HG03103 (cell line): ENCODE measurements around the gene RCE1.
"Not testable (repeated sequence)": the region's sequence is repeated elsewhere in the genome, so short reads cannot be mapped to it uniquely, and the experiment has no call there.

ENCODE experiments used
- ATAC-seq: cut with Tn5 transposase; IDR thresholded peaks from one replicate; pipeline ENCODE4 v1.9.1; 2021; ENCODE audit warnings: low read depth; ENCODE audit not compliant: unreplicated experiment

Gene RCE1, protein sequence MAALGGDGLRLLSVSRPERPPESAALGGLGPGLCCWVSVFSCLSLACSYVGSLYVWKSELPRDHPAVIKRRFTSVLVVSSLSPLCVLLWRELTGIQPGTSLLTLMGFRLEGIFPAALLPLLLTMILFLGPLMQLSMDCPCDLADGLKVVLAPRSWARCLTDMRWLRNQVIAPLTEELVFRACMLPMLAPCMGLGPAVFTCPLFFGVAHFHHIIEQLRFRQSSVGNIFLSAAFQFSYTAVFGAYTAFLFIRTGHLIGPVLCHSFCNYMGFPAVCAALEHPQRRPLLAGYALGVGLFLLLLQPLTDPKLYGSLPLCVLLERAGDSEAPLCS

DNA sequence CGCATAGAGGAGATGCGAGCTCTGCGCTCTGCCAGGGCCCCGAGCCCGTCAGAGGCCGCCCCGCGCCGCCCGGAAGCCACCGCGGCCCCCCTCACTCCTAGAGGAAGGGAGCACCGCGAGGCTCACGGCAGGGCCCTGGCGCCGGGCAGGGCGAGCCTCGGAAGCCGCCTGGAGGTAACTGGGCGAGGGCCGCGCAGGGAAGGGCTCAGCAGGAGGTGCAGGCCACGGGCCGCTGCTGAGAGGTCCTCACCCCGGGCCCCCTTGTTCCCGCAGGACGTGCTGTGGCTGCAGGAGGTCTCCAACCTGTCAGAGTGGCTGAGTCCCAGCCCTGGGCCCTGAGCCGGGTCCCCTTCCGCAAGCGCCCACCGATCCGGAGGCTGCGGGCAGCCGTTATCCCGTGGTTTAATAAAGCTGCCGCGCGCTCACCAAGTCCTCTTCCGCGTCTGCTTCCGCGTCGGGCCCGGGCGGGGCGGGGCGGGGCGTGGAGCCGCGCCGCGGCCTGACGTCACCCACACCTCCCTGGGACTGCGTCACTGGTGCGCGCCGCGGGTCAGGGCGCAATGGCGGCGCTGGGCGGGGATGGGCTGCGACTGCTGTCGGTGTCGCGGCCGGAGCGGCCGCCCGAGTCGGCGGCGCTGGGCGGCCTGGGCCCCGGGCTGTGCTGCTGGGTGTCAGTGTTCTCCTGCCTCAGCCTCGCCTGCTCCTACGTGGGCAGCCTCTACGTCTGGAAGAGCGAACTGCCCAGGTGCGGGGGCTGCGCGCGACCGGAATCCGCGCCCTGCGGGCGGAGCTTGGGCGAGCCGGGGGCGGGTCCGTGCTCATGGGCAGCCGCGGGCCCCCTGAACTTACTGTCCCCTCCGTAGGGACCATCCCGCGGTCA, at the start of gene RCE1:
Gene RCE1, plus strand, starts transcription at position 546 of the 880 bp plus-strand sequence. Its CDS starts 15 bp downstream, at position 561.
- ATAC-seq: peak; percentile 61

DNA sequence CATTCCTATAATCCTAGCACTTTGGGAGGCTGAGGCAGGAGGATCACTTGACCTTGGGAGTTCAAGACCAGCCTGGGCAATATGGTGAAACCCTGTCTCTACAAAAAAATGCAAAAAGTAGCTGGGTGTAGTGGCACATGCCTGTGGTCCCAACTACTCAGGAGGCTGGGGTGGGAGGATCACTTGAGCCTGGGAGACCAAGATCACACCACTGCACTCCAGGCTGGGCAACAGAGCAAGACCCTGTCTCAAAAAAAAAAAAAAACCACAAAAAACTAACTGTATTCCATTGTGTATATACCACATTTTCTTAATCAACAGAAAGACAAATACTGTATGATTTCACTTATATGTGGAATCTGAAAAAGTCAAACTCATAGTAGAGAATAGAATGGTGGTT, 43.4 kb upstream of the RCE1 start:
- not testable (repeated sequence) for ATAC-seq

DNA sequence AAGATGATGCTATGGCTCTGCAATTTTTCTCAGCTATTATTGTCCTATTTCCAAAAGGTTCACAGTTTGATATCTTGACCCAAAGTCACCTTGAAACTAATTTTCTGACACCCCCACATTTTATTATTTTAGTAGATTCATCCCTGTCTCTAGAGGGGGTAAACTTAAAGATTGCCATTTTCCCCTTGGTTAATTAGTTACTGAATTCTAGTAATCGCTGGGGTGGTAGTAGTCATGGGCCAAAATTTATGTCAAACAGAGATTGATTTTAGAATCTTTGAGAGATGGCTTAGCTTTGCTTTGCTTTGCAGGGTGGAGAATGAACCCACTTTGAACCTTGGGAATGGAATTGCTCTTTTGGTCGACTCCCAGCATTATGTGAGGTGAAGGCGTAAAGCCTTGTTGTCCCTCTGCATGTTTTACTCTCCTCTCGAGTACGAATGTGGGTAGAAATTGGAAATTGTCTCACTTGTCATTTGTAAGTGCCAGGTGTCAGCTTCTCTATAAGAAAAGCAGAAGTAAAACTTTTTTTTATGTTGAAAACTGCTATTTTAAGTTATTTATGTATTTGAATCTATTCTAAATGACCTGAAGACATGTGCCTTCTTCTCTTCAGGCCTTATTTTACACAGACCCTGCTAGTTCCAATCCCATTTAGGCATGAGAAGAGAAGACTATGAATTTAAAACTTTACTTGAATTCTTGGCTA, 42.4 kb upstream of the RCE1 start:
- no peak for ATAC-seq

DNA sequence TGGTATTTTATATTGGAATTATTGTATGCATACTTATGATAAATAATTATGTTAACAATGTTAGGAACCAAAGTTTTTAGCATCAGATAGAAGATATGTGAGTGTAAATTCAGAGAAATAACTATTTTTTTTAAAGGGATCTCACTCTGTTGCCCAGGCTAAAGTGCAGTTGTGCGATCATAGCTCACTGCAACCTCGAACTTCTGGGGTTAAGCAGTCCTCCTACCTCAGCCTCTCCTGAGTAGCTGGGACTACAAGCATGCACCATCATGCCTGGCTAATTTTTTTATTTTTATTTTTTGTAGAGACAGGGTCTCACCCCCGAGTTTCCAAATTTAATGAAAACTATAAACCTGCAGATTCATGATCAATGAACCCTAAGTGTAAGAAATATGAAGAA, 33.6 kb upstream of the RCE1 start:
- no peak for ATAC-seq

DNA sequence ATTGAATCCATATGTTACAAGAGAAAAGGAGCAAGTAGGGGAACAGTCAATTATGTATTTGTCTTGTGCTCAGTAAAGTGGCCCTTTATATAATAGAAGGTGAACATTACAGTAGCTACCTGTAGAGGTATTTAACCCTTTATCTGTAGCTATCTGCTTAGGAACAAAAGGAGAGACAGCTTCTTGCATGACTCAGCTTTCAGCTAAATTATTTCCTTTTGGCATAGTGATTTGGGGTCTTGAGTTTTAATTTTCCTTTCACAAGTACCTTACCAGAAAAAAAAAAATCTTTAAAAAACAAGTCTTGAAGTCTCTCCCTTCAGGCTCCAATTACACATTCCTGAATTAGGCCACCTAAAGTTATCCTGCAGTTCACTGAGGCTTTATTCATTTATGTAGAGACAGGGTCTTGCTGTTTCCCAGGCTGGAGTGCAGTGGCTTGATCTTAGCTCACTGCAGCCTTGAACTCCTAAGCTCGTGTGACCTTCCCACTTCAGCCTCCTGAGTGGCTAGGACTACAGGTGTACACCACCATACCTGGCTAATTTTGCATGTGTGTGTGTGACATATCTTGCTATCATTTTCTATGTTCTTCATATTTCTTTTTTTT, 32.6 kb upstream of the RCE1 start:
- no peak for ATAC-seq

DNA sequence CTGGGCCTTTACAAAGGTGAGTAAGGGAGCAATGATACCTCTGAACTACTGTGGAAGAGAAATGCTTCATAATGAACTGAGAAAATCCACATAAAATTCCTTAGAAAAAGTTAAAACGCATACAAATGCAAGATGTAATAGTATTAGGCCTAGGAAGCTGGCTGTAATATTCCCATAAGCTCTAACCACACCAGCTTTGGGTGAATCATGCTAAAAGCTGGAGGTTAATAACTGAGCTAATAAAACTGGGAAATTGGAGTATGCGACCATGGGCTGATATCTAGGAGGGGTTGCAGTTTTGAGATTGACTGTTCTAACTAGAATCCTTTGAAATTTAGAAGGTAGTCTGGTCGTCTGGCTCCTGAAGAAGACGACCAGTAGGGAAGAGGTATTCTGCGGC, 28.6 kb upstream of the RCE1 start:
- no peak for ATAC-seq

DNA sequence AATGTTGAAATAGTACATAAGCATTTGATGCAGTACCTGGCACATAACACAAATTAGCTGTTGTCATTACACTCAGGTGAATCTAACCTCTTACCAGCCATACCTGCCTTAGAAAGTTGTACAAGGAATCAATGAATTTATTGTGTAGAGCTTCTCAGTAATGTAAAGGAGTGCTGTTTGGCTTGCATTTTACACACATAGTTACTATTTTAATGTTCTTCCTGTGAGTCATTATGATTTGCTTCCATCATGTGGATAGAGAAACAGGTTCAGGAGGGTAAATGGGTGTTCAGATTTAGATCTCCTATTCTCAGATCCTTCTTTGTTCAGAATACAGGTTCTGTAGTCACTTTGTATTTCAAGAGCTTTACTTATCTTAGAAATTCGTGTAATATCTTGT, 27.6 kb upstream of the RCE1 start:
- no peak for ATAC-seq

DNA sequence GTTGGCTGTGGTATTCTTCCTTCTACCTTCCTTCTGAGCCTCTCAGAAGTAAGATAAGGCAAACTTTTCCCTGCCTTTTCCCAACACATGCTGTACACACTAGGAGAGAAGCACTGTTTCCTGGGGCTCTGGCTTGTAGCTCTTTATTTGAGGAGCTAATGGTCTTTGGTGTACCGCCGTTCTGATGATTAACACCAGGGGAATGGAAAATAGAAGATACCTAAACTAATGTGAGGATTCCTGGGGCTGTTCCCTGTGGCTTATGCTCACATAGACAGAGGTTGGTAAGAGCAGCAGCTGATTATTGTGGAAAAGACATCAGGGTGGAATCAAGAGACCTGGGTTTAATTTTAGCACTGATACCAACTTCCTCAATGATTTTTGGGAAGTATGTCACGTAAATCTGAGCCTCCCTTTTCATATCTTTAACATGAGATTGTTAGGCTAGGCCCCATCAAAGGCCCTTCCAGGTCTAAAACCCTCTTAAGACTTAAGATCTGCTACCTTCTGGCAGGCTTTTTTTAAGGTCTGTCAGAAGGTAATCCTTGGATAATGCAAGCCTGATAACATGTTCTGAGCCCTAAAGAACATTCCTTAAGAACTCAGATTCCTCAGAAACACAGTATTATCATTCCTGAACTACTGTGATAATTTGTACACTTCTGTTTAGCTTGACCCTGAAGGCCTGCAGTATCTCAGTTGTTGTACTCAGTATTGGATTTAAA, 24.8 kb upstream of the RCE1 start:
- no peak for ATAC-seq

DNA sequence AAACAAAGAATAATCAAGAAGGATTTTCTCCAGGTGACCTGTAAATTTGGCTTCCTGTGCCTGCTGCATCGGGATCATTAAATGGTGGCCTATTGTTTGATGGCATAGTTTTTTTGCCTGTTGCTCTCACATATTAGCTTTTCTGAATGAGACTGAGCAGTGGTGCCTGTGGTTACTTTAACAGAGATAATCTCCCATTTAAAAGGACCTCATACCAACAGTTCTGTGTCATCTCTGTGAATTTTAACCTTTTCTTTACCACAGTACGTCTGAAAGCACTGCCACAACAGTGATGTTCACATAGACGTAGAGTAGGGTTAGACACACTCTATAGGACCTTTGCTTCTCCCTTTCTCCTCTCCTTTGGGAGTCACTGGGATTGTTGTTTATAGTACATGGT, 22.9 kb upstream of the RCE1 start:
- ATAC-seq: no peak

DNA sequence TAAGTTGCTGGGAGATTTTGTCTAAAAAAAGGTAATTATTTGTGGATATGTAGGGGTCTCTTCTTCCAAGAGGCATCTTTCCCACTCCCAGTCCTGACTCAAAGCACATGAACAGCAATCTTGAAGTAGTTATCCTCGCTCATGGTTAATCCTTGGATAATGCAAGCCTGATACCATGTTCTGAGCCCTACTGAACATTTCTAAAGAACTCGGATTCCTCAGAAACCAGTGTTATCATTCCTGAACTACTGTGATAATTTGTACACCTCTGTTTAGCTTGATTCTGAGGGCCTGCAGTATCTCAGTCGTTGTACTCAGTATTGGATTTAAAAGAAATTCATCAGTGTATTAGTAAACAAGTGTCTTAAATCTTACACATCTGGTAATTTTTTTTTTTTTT, 22.3 kb upstream of the RCE1 start:
- no peak for ATAC-seq

DNA sequence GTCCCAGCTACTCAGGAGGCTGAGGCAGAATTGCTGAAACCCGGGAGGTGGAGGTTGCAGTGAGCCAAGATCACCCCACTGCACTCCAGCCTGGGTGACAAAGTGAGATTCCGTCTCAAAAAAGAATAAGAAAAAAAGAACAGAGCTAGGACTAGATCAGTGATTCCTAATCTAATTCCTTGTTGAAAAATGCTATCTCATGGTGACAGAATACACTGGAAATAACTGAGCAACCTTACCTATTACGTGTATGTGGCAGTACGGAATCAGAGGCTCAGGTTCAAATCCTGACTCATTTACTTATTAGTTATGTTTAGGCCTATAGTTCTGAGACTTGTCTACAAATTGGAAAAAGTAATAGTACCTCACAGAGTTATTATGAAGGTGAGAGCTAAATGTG, 19.5 kb upstream of the RCE1 start:
- no peak for ATAC-seq

DNA sequence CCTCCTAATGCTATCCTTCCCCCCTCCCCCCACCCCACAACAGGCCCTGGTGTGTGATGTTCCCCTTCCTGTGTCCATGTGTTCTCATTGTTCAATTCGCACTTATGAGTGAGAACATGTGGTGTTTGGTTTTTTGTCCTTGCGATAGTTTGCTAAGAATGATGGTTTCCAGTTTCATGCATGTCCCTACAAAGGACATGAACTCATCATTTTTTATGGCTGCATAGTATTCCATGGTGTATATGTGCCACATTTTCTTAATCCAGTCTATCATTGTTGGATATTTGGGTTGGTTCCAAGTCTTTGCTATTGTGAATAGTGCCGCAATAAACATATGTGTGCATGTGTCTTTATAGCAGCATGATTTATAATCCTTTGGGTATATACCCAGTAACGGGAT, 18.7 kb upstream of the RCE1 start:
- ATAC-seq: not testable (repeated sequence)

DNA sequence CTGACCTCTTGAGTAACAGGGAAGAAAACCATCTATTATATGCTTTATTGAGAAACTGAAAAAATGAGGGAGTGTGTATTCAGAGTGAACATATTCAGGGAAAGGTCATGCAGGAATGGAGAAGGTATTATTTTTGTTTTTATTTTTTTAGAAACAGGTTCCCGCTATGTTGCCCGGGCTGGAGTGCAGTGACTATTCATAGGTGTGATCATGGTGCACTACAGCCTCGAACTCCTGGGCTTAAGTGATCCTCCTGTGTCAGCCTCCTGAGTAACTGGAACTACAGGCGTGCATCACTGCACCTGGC, 8.7 kb upstream of the RCE1 start:
- no peak for ATAC-seq

DNA sequence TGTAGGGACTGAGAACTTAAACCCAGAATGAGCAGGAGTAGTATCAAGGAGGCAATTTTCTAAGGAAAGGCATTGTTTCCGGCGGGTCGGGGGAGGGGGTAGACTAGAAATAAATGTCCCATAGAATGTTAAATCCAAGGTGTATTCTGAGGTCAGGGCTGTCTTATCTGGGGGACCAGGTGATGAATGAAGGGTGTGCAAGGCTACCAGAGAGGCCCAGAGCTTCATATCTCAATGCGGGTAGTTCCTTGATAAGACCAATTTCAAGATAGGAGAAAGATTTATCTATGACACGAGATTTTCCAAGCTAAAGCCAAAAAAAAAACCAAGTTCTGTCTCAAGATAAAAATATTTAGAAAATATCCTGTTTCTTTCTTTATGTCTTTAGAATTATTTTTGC, 8.3 kb upstream of the RCE1 start:
- ATAC-seq: no peak

DNA sequence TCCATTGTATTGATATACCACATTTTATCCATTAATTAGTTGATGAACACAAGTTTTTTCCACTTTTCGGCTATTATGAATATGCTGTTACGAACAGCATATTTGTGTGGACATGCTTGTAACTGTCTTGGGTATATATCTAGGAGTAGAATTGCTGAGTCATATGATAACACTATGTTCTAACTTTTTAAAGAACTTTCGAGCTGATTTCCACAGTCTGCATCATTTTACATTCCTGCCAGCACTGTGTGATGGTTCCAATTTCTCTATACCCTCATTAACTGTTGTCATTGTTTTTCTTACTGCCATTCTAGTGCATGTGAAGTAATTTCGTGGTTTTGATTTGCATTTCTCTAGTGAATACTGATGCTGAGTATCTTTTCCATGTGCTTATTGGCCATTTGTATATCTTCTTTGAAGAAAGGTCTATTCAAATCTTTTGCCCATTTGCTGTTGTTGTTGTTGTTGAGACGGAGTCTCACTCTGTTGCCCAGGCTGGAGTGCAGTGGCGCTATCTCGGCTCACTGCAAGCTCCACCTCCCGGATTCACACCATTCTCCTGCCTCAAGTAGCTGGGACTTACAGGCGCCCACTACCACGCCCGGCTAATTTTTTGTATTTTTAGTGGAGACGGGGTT, 7.4 kb upstream of the RCE1 start:
- ATAC-seq: no peak

DNA sequence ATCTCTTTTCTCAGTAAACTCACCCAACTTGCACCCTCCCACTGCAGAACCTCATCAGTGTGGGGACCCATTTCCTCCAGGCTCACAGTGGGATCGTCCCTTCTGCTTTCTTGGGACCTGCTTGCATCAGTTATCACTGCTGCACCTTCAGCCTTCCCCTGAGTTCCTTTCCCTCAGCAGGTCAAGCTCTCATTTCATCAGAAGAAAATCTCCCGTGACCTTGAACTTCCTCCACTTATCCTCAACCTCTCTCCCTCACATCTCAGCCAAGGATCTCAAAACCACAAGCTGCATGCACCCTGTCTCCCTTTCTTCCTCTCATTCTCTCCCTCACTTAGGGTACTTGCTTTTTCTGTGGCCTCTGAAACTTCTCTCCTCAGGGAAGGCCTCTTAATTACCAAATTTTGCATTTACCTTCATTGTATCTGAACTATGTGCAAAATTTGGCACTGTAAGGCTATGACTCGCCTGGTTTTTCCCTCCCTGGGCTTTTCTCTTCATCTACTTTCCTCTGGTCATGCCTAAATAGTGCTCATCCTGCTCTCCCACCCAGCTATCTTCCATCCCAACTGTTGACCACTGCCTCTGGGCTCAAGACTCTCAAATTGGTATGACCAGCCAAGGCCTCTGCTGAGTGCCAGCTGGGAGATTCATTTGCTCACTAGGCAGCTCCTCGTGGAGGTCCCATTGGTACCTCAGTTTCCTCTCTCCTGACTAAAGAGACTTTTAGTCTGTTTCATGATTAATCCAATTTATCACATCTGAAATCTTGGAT, 2.7 kb upstream of the RCE1 start:
- no peak for ATAC-seq

DNA sequence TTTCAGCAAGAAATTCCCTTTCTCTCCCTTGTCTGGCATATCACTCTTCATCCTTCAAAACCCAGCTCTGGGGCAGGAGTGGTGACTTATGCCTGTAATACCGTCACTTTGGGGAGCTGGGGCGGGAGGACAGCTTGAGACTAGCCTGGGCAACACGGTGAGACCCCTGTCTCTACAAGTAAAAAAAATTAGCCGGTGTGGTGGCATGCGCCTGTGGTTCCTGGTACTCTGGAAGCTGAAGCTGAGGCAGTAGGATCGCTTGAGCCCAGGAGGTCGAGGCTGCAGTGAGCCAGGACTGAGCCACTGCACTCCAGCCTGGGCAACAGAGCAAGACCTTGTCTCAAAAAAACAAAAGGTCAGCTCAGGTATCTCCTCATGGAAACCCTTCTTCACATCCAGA, 1.4 kb upstream of the RCE1 start:
- ATAC-seq: no peak

DNA sequence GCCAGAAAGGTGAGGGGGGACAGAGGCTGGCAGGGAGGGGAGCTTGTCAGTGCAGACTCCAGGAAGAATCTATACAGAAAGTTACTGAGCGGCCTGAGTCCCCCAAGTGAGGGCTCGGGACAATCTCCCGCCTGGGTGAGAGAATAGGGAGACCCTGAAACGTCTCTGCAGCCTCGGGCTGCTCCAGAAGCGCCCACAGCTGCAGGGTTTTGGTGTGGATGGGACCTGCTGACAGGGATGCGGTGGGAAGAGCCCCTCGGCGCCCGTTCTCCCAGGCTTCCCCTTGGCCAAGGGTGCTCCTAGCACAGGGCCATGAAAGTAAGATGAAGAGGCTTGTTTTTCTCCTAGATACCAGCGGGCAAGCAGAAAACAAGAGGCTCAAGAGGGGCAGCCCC, 743 bp upstream of the RCE1 start:
- ATAC-seq: no peak

DNA sequence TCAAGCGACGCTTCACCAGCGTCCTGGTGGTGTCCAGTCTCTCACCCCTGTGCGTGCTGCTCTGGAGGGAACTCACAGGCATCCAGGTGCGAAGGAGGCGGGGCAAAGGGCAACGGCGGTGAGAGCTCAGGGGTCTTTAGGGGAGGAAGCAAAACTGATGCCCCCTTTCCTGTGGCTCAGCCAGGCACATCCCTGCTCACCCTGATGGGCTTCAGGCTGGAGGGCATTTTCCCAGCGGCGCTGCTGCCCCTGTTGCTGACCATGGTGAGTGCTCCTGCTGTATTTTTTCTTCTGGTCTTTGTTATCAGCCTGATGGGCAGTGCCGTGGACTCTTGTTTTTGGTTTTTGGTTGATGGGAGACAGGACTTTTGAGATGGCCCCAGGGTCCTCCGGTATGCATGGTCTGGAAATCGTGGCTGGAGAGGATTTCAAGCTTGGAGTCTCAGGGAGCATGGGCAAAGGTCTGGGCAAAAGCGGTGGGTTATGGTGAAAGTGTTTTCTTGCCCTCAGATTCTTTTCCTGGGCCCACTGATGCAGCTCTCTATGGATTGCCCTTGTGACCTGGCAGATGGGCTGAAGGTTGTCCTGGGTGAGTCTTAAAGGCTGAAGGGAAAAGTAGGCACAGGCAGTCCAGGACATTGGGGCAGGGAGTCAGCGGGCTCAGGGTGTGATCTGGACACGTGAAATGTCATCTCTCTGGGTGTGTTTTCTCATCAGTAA, 695 bp downstream of the RCE1 start:
- ATAC-seq: no peak
